SK-N-SH treated with all-trans-retinoic acid at 6 μM for 48 hours (cell line): ENCODE data around the gene MAP2K1.

Source experiments
- ATAC-seq: fragments of 200-7000 bp; cut with Tn5 transposase; 3 replicates; pipeline ENCODE4 v1.9.1; 2020; ENCODE audit warnings: mild to moderate bottlenecking, moderate library complexity
- ARNTL ChIP-seq: fragments of 450-650 bp; formaldehyde crosslinking; IDR thresholded peaks from 2 replicates; pipeline ENCODE4 v1.5.0; 2020; ENCODE audit warnings: low read depth, mild to moderate bottlenecking, moderate library complexity, borderline replicate concordance
- BACH2 ChIP-seq: fragments of 250-450 bp; sonication (Bioruptor Pico); IDR thresholded peaks from 2 replicates; pipeline ENCODE4 v1.9.0; 2021; ENCODE audit warnings: mild to moderate bottlenecking, borderline replicate concordance
- CSDC2 ChIP-seq: fragments of 250-450 bp; sonication (Bioruptor Pico); IDR thresholded peaks from 2 replicates; pipeline ENCODE4 v1.5.0; 2020; ENCODE audit warnings: mild to moderate bottlenecking, moderate library complexity
- ESRRG ChIP-seq: fragments of 250-450 bp; sonication (Bioruptor Pico); IDR thresholded peaks from 2 replicates; pipeline ENCODE4 v1.6.1; 2021; ENCODE audit warnings: mild to moderate bottlenecking
- GLIS3 ChIP-seq: fragments of 250-450 bp; sonication (Bioruptor Pico); IDR thresholded peaks from 2 replicates; pipeline ENCODE4 v1.5.0; 2020; ENCODE audit warnings: mild to moderate bottlenecking, moderate library complexity
- ISL1 ChIP-seq: fragments of 250-450 bp; sonication (Bioruptor Pico); IDR thresholded peaks from 2 replicates; pipeline ENCODE4 v2.1.2; 2022; ENCODE audit warnings: mild to moderate bottlenecking, moderate library complexity
- PATZ1 ChIP-seq: fragments of 250-450 bp; sonication (Bioruptor Pico); IDR thresholded peaks from 2 replicates; pipeline ENCODE4 v1.8.0; 2020; ENCODE audit warnings: mild to moderate bottlenecking, moderate library complexity, borderline replicate concordance
- POU6F1 ChIP-seq: fragments of 250-450 bp; sonication (Bioruptor Pico); IDR thresholded peaks from 2 replicates; pipeline ENCODE4 v1.8.0; 2021; ENCODE audit warnings: low read depth, mild to moderate bottlenecking, moderate library complexity, borderline replicate concordance
- PPARA ChIP-seq: fragments of 250-450 bp; sonication (Bioruptor Pico); IDR thresholded peaks from 2 replicates; pipeline ENCODE4 v1.5.0; 2020; ENCODE audit warnings: mild to moderate bottlenecking, borderline replicate concordance
- RARB ChIP-seq: fragments of 250-450 bp; sonication (Bioruptor Pico); IDR thresholded peaks from 2 replicates; pipeline ENCODE4 v1.8.0; 2021; ENCODE audit warnings: mild to moderate bottlenecking, moderate library complexity
- SNAI2 ChIP-seq: fragments of 250-450 bp; sonication (Bioruptor Pico); IDR thresholded peaks from 2 replicates; pipeline ENCODE4 v1.5.0; 2020; ENCODE audit warnings: mild to moderate bottlenecking, moderate library complexity
- TCF4 ChIP-seq: fragments of 250-450 bp; sonication (Bioruptor Pico); IDR thresholded peaks from 2 replicates; pipeline ENCODE4 v1.8.0; 2021; ENCODE audit warnings: mild to moderate bottlenecking, moderate library complexity, borderline replicate concordance
- TOX ChIP-seq: fragments of 250-450 bp; sonication (Bioruptor Pico); IDR thresholded peaks from 2 replicates; pipeline ENCODE4 v1.8.0; 2021; ENCODE audit warnings: mild to moderate bottlenecking, moderate library complexity, borderline replicate concordance
- TSHZ2 ChIP-seq: fragments of 250-450 bp; sonication (Bioruptor Pico); IDR thresholded peaks from 2 replicates; pipeline ENCODE4 v1.5.0; 2020; ENCODE audit warnings: mild to moderate bottlenecking, moderate library complexity
- ZC3H10 ChIP-seq: fragments of 250-450 bp; sonication (Bioruptor Pico); IDR thresholded peaks from 2 replicates; pipeline ENCODE4 v1.5.1; 2021; ENCODE audit warnings: mild to moderate bottlenecking, moderate library complexity
- ZFP30 ChIP-seq: fragments of 450-650 bp; formaldehyde crosslinking; IDR thresholded peaks from 2 replicates; pipeline ENCODE4 v1.5.0; 2022; ENCODE audit warnings: mild to moderate bottlenecking, moderate library complexity
- ZNF565 ChIP-seq: fragments of 450-650 bp; formaldehyde crosslinking; conservative IDR thresholded peaks from 2 replicates; pipeline ENCODE4 v1.5.0; 2020; ENCODE audit warnings: low read depth, mild to moderate bottlenecking, moderate library complexity
- ZNF8 ChIP-seq: fragments of 450-650 bp; formaldehyde crosslinking; IDR thresholded peaks from 2 replicates; pipeline ENCODE4 v1.5.0; 2020; ENCODE audit warnings: mild to moderate bottlenecking, moderate library complexity
- TF ChIP-seq, protein P1 (sequence below): fragments of 250-450 bp; sonication (Bioruptor Pico); IDR thresholded peaks from 2 replicates; pipeline ENCODE4 v1.5.1; 2021; ENCODE audit warnings: mild to moderate bottlenecking, moderate library complexity
- TF ChIP-seq, protein P2 (sequence below): fragments of 250-450 bp; sonication (Bioruptor Pico); IDR thresholded peaks from 2 replicates; pipeline ENCODE4 v1.5.1; 2020; ENCODE audit warnings: low read depth, mild to moderate bottlenecking, moderate library complexity

The MAP2K1 gene

DNA sequence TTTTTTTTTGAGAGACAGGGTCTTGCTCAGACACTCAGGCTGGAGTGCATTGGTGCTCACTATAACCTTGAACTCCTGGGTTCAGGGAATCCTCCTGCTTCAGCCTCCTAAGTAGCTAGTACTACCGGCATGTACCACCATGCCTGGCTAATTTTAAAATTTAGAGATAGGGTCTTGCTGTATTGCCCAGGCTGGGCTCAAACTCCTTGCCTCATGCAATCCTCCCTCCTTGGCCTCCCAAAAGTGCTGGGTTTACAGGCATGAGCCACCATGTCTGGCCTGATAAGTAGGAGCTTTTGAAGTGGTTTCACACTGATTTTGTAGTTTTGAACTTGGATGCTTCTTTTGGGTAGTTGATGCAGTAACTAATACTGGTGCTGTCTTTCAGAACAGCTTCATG lies 7.8 kb downstream of the MAP2K1 start:
- TF ChIP-seq ISL1 (no peak), TSHZ2 (CRISPR knock-in tag) (no peak), ZNF565 (CRISPR knock-in tag) (no peak), ARNTL (CRISPR knock-in tag) (no peak), ZFP30 (CRISPR knock-in tag) (no peak), CSDC2 (CRISPR knock-in tag) (no peak), SNAI2 (no peak), ZNF8 (CRISPR knock-in tag) (no peak), RARB (CRISPR knock-in tag) (no peak), POU6F1 (no peak), GLIS3 (CRISPR knock-in tag) (no peak), BACH2 (CRISPR knock-in tag) (no peak), PATZ1 (CRISPR knock-in tag) (no peak), ESRRG (CRISPR knock-in tag) (no peak), TOX (CRISPR knock-in tag) (no peak)
- TF ChIP-seq, protein P1, sequence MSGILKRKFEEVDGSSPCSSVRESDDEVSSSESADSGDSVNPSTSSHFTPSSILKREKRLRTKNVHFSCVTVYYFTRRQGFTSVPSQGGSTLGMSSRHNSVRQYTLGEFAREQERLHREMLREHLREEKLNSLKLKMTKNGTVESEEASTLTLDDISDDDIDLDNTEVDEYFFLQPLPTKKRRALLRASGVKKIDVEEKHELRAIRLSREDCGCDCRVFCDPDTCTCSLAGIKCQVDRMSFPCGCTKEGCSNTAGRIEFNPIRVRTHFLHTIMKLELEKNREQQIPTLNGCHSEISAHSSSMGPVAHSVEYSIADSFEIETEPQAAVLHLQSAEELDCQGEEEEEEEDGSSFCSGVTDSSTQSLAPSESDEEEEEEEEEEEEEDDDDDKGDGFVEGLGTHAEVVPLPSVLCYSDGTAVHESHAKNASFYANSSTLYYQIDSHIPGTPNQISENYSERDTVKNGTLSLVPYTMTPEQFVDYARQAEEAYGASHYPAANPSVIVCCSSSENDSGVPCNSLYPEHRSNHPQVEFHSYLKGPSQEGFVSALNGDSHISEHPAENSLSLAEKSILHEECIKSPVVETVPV: no peak
- TF ChIP-seq, protein P2, sequence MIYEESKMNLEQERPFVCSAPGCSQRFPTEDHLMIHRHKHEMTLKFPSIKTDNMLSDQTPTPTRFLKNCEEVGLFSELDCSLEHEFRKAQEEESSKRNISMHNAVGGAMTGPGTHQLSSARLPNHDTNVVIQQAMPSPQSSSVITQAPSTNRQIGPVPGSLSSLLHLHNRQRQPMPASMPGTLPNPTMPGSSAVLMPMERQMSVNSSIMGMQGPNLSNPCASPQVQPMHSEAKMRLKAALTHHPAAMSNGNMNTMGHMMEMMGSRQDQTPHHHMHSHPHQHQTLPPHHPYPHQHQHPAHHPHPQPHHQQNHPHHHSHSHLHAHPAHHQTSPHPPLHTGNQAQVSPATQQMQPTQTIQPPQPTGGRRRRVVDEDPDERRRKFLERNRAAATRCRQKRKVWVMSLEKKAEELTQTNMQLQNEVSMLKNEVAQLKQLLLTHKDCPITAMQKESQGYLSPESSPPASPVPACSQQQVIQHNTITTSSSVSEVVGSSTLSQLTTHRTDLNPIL (CRISPR knock-in tag): no peak
- no peak for ATAC-seq

DNA sequence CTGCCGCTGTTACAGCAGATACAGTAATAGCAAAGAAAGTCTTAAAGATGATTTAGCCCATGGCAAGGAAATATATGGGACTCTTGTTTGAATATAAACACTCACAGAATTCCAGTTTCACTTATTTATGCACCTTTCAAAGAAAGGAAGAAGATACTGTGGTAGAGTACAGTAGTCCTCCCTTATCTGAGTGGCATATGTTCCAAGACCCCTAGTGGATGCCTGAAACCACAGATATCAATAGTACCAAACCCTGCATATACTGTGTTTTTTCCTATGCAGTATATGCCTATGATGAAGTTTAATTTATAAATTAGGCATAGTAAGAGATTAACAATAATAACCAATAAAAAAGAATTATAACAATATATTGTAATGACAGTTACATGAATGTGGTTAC lies 8.2 kb downstream of the MAP2K1 start:
- TF ChIP-seq PATZ1 (CRISPR knock-in tag): no peak
- no peak for TF ChIP-seq TCF4

GRCh38 chr15:66399276-66399675 lies 12.6 kb downstream of the MAP2K1 start:
- TF ChIP-seq POU6F1 (no peak), ARNTL (CRISPR knock-in tag) (no peak), BACH2 (CRISPR knock-in tag) (no peak), PATZ1 (CRISPR knock-in tag) (no peak), SNAI2 (no peak), ZC3H10 (CRISPR knock-in tag) (no peak), PPARA (CRISPR knock-in tag) (no peak)
- TF ChIP-seq, protein P2 (CRISPR knock-in tag): no peak
- TF ChIP-seq, all 23 proteins: peak for 0
- no peak for ATAC-seq

More for the DNA sequence above, 8.2 kb downstream of the MAP2K1 start:
- ATAC-seq: no peak
